ENCODE data around the gene TMEM131L.
A peak's percentile ranks its signal among the peaks of the same experiment; 100 is the strongest.
"Not testable (repeated sequence)": the region's sequence is repeated elsewhere in the genome, so short reads cannot be mapped to it uniquely, and the experiment has no call there.

TMEM131L gene, protein sequence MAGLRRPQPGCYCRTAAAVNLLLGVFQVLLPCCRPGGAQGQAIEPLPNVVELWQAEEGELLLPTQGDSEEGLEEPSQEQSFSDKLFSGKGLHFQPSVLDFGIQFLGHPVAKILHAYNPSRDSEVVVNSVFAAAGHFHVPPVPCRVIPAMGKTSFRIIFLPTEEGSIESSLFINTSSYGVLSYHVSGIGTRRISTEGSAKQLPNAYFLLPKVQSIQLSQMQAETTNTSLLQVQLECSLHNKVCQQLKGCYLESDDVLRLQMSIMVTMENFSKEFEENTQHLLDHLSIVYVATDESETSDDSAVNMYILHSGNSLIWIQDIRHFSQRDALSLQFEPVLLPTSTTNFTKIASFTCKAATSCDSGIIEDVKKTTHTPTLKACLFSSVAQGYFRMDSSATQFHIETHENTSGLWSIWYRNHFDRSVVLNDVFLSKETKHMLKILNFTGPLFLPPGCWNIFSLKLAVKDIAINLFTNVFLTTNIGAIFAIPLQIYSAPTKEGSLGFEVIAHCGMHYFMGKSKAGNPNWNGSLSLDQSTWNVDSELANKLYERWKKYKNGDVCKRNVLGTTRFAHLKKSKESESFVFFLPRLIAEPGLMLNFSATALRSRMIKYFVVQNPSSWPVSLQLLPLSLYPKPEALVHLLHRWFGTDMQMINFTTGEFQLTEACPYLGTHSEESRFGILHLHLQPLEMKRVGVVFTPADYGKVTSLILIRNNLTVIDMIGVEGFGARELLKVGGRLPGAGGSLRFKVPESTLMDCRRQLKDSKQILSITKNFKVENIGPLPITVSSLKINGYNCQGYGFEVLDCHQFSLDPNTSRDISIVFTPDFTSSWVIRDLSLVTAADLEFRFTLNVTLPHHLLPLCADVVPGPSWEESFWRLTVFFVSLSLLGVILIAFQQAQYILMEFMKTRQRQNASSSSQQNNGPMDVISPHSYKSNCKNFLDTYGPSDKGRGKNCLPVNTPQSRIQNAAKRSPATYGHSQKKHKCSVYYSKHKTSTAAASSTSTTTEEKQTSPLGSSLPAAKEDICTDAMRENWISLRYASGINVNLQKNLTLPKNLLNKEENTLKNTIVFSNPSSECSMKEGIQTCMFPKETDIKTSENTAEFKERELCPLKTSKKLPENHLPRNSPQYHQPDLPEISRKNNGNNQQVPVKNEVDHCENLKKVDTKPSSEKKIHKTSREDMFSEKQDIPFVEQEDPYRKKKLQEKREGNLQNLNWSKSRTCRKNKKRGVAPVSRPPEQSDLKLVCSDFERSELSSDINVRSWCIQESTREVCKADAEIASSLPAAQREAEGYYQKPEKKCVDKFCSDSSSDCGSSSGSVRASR (N-terminal part only)

DNA sequence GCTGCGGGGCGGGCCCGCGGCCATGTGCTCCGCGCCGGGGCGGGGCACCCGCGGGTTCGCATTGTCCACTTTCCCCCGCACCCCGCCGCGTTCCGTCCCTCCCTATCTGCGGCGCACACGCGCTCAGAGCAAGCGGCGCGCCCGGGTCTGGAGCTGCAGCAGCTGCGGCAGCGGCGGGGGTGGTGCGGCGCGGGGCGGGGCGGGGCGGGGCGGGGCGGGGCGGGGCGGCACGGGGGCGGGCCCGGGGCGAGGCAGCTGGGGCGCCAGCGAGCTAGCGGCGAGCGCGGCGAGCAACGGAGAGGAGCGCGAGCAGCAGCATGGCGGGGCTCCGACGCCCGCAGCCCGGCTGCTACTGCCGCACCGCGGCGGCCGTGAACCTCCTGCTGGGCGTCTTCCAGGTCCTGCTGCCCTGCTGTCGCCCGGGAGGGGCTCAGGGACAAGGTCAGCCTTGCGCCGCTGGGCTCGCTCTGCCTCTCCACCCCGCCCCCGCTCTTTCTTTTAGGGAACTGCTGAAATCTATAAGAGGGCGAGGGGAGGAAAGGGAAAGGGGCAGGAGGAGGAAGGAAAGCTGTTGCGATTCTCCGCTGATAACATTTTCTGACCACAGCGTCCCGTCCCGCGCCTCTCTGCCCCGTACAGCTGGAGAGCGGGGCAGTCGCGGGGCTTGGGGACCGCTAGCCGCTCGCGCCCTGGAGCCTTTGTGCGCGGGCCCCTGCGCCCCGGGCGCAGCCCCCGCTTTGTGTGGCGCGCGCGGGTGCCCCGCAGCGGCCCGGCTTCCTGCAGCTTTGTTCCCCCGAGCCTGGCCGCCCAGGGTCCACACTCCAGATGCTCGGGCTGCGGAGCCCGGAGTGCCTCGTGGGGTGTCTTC, at the start of gene TMEM131L:
TMEM131L (plus strand) TSS at position 280 of the 868 bp plus-strand sequence; CDS start at position 318, 38 bp downstream.
- DNase-seq (ENCODE audit: low read depth, low spot score), result peak; percentile 34

DNA sequence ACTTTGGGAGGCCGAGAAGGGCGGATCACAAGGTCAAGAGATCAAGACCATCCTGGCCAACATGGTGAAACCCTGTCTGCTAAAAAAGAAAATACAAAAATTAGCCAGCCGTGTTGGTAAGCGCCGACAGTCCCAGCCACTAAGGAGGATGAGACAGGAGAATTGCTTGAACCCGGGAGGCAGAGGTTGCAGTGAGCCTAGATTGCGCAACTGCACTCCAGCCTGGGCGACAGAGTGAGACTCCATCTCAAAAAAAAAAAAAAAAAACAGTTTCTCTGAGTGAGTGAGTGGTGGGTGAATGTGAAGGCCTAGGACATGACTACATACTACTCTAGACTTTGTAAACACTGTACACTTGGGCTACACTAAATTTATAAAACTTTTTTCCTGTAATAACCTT, 49.7 kb upstream of the TMEM131L start:
- DNase-seq (ENCODE audit: low read depth, low spot score), result not testable (repeated sequence)

DNA sequence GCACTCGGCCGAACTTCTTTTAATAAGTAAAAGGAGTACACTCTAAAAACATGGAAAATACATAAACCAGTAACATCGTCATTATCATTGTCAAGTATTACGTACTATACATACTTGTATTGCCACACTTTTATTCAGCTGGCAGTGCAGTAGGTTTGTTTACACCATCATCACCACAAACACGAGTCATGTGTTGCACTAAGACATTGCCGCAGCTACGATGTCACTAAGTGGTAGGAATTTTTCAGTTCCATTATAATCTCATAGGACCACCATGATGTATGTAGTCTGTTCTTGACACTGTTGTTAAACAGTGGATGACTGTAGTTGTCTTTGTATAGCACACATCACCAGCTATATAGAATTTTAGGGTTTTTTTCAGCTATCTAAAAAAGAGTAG, 48.0 kb upstream of the TMEM131L start:
- DNase-seq (ENCODE audit: low read depth, low spot score), result no peak

DNA sequence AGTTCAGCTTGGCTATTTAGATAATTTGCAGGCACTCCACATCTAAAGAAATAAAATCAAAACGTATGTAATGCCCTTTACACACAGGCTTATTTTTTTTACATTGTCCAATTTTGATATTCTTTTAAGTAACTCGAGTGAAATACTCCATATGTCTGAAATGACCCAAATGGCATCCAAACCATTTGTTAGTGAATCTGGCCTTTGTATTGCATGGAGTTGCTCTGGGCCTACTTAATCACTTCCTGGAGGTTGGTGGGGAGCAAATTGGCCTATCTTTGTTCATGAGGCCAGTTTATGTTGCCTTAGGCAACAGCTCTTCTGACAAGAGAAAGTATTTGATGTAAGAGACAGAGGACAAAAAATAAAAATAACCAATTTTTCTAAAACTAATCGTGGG, 47.6 kb upstream of the TMEM131L start:
- no peak for DNase-seq (ENCODE audit: low read depth, low spot score)

DNA sequence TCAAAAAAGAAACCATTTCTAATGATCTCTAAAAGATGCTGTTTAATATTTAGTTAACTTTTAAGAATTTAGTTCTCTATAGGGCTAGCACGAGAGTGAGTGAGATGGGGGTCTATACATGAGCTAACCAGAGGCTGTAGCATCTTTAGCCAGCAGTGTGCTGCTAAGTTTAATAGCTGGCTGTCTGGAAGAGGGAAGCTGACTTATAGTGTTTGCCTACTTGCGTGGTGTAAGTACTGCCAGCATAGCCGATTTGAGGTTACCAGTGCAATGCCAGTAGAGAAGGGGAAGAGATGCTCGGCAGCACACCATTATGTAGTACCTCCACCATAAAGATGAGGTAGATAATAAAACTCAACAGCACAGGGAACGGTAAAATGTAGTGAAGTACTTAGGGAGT, 47.1 kb upstream of the TMEM131L start:
- DNase-seq (ENCODE audit: low read depth, low spot score), result no peak

DNA sequence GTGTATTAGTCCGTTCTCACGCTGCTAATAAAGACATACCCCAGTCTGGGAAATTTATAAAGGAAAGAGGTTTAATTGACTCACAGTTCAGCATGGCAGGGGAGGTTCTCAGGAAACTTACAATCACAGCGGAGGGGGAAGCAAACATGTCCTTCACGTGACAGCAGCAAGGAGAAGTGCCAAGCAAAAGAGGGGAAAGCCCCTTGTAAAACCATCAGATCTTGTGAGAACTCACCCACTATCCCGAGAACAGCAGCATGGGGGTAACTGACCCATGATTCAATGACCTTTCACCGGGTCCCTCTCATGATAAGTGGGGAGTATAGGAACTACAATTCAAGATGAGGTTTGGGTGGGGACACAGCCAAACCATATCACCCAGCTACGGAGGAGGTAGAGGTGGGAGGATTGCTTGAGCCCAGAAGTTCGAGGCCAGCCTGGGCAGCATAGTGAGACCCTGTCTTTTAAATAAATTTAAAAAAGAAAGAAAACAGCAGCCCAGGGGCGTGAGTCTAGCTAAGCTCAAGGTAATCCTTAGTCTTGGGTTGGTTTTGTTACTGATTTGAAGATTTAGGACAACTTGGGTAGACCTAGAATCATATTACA, 46.4 kb upstream of the TMEM131L start:
- no peak for DNase-seq (ENCODE audit: low read depth, low spot score)

DNA sequence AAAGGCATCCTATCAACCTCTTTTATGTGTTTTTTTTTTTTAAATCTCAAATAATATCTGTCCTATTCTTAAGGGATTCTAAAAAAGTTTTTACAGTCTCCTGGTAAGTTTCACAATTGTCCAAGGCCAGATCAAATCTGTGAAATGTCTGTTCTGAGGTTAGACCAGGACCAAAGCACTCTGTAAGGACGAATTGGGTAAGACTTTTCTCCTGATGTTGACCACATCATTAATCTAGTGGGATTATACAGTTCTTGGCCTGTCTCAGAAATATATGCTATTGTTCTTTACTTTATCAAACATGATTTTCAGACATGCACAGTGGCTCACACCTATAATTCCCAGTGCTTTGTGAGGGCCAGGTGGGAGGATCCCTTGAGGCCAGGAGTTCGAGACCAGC, 45.8 kb upstream of the TMEM131L start:
- DNase-seq (ENCODE audit: low read depth, low spot score), result no peak

DNA sequence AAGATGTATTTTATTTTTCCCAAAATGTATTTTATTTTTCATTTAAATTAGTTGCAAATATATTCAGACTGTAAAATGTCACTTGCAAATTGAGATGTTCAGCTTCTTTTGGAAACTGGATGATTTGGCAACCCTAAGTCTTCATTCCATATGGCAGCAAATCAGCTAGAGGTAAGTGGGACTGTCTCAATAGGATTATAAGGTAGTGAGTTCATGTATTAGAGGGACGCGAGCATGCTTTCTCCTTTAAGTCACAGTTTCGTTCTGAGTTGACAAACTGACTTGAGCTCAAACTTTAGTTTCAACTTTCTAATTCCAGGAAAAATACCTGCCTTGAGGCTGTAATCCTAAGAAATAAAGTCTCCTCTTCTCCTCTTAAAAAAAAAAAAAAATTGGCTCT, 44.2 kb upstream of the TMEM131L start:
- DNase-seq (ENCODE audit: low read depth, low spot score), result no peak

DNA sequence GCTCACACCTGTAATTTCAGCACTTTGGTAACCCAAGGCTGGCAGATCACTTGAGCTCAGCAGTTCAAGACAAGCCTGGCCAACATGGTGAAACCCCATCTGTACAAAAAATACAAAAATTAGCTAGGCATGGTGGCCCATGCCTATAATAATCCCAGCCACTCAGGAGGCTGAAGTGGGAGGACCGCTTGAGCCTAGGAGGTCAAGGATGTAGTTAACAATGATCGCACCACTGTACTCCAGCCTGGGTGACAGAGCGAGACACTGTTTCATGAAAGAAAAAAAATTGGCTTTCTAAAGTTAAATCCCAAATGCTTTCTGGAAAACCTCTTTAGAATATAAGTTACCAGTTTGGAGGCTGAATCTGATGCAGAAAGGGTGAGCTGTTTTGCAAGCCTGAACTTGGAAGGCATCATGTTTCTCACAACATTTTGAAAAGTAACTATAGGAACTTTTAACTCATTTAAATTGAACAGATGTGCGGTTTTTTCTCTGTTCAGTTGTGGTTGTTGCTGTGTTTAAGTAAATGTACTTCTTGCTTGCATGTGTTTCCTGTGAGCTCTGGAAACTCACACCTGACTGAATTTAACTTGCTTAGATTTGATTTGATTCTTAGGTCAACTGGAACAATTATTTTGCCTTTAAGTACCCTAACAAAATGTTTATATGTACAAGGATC, 39.8 kb upstream of the TMEM131L start:
- DNase-seq (ENCODE audit: low read depth, low spot score), result no peak

DNA sequence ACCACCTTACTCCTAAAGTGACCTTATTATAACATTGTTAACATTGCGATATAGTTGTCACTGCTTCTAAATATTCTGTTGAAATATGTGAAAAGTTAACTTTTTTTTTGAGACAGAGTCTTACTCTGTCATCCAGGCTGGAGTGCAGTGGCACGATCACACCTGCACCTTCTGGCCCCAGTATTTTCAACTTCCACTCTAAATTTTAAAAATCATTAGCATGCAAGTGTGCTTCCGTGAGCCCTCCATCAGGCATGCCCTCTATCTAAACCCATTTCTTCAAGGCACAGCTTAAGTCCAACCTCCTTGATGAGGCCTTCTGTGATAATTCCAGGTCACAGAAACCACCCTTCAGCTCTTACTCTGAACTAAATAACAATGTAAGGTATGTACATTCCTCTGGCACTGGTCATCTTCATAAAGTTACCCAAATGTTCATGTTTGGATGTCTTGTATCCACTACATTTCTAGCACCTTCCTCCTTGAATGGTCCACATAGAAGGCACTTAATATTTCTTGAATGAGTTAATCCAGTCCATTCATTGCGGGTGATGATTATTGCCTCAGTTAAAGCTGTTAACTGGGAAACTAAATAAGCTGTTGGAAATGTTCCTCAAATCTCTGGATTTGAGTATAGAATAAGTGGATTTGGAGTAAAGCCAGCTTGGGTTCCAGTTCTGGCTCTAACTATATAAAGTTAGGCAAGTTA, 38.6 kb upstream of the TMEM131L start:
- DNase-seq (ENCODE audit: low read depth, low spot score), result no peak

DNA sequence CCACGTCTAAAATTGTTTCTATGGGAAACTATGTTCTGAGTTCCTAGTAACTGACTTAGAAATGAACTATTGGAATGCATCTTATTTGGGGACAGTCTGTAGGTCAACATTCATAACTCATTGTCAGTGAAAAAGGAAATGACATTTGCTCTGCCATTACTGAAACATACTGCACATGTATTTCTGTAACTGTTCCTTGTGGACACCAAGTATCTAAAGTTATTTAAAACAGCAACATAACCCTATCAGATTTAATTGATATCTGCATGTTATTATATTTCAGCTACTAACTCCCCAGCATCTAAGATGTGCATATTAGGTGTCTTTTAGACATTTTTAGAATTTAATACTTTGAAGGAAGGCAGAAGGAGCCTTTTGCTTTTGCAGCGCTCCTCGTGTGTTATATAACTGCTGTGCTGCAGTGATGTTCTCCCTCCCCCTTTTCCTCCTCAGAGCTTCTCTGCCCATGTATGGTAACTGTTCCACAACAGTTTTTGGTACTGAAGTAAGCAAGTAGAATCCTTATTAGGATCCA, 37.2 kb upstream of the TMEM131L start:
- DNase-seq (ENCODE audit: low read depth, low spot score), result no peak

DNA sequence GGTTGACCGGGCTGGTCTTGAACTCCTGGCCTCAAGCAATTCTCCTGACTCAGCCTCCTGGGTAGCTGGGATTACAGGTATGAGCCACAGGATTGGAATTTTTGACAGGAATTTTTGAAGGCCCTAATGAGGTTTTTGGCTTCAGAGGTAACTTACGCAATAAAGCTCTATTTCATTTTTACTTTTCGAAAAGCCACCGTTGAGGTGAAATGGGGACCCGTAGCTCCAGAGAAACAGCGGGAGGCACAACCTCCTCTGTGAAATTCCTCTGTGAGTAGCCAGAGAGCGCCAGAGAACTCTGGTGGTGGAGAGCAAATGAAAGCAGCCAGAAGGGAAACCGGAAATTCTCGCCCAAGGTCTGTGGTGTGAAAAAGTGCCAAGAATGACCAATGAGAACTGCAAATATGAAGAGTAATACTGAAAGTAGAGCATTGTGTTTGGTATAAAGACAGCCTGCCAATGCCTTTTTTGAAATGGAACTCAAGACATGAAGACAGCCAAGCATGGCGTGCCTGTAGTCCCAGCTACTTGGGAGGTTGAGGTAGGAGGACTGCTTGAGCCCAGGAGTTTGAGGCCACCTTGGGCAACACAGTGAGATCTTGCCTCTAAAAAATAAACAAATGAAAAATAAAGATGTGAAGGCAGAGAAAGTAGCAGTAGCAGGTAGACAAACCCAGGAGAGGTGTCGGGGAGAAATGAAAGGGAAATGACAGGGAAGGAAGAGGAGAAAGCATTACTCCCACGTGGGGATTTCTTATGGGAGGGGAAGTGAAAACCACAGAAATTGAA, 33.0 kb upstream of the TMEM131L start:
- DNase-seq (ENCODE audit: low read depth, low spot score), result peak; percentile 9

DNA sequence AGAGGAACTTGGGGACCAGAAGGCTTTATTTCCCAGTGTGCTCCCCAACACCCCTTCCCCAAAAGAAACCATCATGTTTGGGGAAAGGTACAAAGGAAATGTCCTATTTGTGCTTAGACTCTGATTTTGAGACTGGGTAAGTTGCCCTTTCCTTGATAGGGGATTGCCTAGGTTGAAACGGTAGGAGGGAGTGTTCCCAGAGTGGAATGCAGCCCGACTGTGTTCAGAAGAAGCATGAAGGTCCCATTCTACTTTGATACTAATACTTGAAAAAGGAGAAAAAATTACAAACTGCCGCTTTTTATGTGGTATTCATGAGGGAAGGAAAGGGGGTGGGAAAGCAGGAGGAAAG, 32.4 kb upstream of the TMEM131L start:
- DNase-seq (ENCODE audit: low read depth, low spot score), result no peak

DNA sequence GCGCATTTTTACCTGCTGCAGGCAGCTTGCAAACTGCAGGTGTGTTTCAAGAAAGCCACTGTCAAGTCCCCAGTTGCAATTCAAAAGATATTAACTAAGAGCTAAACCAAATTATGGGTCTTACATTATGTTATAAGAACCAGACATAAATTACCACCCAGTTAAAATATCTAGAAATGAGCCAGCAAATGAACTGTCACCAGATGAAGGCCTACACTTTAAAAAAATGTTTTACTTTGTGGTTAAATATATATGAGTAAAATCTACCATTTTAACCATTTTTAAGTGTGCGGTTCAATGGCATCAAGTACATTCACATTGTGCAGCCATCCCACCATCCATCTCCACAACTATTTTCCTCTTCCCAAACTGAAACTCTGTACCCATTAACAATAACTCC, 32.0 kb upstream of the TMEM131L start:
- DNase-seq (ENCODE audit: low read depth, low spot score), result no peak

DNA sequence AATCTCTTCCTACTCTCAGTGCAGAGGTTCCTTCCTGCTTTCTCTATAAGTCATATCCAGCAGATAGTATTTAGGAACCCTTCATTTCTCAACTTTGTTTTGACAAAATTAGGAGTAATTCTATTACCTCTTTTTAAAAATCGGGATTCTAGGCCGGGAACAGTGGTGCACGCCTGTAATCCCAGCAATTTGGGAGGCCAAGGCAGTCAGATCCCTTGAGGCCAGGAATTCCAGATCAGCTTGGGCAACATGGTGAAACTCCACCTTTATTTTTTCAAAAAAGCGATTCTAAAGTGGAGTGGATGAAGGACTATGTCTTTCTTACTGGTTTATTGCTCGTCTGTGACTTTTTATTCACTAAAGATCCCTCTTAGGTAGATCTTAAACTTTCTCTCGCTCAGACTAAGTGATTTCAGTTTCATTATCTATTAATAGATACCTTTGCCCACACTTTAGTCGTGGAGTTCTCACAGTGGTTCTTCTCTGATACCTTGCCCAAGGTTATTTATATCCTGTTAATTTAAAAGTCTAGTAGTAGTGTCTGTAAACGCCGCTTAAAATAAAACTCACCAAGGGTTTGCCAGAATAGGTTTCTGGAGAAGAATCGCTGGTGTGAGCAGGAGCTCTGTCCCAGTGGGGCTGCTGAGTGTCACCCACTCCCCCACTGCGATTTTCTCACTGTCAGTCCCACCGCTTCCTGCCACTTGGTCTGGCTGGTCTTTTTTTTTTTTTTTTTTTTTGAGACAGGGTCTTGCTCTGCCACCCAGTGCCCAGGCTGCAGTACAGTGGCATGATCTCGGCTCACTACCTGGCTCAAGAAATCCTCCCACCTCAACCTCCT, 27.0 kb upstream of the TMEM131L start:
- DNase-seq (ENCODE audit: low read depth, low spot score), result no peak

DNA sequence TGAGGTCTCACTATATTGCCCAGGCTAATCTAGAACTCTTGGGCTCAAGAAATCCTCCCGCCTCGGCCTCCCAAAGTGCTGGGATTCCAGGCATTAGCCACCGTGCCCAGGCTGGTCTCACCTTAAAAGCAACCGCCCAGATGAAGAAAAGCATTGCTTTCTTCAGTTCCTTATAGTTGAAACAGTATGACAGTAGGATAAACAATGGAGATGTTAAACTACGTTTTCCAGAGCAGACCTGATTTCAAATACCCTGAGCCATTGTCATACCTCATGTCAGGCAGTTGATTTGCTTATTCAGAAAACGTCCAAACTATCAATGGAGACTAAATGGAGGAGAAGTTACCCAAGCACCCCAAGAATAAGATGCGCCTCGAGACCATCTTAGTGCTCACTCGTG, 26.3 kb upstream of the TMEM131L start:
- DNase-seq (ENCODE audit: low read depth, low spot score), result no peak

DNA sequence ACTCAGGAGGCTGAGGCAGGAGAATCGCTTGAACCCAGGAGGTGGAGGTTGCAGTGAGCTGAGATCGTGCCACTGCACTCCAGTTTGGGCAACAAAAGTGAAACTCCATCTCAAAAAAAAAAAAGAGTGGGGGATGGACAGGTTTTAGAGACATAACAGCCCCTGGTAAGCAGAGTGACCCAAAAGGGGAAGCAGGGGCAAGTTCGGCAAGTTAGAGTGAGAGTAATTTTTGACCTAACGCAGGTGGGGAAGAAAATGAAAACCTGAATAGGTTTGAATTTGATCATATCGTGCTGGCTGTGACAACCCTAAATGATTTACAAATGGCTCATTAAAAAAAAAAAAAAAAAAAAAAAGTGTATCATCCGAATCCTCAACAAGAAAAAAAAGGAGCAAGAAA, 25.7 kb upstream of the TMEM131L start:
- no peak for DNase-seq (ENCODE audit: low read depth, low spot score)

All from activated naive CD8-positive, alpha-beta T cell treated with anti-CD3 and anti-CD28 coated beads, Interleukin-2, amount 50 U/mL, for 16 hours (primary cell).